Myocyte (in vitro differentiated cells): ENCODE data around the gene EMC10. TPM values are rescaled to one million over a fixed set of nuclear protein-coding genes. Genes with fewer than 3 reads are reported as not detected.
"Not testable (repeated sequence)": the region's sequence is repeated elsewhere in the genome, so short reads cannot be mapped to it uniquely, and the experiment has no call there.

Experiments
- DNase-seq: peaks from one replicate; pipeline ENCODE4 v3.0.0-alpha.2; 2012; ENCODE audit warnings: low read depth
- total RNA-seq: library from RNA; depleted of rRNA; stranded (reverse); fragments of >200 nt; gene quantifications from 2 replicates; pipeline ENCODE4 v1.2.3, GENCODE V29; 2014

The EMC10 gene
- total RNA-seq, 1 donor from 2014 or later, result 210 TPM

DNA sequence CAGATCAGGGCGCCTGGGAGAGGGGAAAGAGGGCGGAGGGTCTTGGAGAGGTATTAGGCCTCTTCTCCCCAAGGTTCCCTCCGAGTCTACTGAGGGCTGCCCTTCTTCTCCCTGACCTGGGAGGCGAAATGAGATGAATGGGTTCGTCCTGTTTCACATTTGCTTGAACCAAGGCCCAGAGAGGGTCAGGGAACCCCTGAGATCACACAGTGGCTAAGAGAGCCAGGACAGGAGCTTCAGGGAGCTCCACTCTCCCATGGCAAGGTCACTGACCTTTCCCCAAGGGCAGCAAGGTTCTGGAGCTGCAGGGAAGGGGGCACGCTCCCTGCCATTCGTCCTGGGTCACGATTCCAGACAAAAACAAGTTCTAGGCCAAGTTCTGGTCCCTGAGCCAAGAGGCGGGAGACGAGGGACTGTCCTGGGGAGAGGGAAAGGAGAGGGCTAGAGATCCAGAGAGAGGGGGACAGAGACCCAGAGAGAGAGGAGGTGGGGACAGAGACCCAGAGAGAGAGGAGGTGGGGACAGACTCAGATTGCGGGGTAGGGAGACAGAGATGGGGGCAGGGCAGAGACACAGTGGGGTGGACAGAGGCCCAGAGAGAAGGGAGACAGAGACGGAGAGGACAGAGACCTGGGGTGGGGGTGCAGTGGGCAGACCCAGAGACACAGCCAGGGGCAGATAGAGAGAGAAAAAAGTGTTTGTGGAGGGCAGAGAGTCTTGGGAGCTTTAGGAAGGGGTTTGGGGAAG is 36.9 kb downstream of the EMC10 start:
- no peak for DNase-seq

DNA sequence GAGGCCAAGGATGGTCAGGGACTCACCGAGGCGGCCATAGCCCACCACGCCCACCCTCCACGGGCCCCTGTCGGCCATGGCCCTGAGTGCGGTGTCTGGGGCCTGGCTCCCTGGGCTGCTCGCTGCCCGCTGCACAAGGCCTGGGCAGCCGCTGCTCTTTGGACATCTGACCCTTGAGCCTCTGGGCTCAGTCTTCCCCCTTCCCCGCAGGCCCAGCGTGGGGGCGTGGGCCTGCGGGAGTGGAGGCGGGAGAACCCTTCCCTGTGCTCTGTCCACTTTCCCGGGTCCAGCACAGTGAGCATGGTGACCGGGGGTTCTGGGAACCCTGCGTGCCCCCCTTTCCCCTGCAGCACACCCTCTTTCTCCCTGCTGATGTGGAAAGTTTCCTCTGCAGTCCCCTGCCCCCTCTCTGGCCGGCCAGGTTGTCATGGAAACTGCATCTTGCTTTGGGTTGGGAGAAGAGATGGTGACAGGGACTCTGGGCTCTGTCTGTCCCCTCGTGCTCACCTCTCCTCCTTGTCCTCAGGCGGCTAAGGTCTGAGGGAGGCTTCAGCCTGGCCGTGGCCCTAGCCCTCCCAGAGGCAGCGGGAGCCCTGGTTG is 37.5 kb downstream of the EMC10 start, which contains the start of gene ASPDH:
Gene ASPDH (minus strand): TSS at position 168 of the 600 bp plus-strand sequence. CDS start 90 bp downstream, at position 78.
- DNase-seq, result no peak

DNA sequence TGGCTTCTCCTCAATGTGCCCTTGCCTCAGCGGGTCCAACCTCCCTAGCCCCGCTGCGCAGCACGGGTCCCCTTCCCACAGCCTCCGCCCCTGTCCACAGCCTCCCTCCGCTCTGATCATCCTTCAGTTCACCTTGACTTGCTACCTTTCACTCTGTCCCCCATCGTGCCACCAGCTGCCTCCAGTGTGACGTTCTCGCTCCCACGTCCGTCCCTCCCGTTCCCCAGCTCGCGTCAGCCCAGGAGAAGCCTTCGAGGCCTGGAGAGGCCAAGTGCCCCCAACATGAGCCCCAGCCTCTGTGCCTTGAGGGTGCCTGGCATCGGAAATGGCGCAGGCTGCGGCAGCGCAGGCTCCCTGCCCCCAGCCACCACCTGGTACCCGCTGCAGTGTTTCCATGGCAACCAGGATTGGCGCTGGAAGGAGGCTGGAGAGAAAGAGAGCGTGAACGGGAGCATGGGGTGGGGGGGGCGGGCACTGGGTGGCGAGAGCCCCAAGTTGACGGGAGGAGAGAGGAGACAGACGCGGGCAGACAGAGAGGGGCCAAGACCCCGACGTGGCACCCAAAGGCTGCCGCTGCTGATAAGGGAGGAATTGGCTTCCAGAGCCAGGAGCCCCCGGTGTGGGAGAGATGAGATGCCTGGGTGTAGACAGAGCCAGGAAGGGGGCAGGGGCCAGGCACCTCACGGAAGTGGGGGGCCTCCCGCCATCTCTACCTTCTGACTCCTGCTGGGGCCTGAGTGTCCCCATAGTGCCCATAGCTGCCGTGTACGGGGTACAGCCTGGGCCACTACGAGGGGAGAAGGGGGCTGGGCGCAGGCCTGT is 38.2 kb downstream of the EMC10 start:
- no peak for DNase-seq

DNA sequence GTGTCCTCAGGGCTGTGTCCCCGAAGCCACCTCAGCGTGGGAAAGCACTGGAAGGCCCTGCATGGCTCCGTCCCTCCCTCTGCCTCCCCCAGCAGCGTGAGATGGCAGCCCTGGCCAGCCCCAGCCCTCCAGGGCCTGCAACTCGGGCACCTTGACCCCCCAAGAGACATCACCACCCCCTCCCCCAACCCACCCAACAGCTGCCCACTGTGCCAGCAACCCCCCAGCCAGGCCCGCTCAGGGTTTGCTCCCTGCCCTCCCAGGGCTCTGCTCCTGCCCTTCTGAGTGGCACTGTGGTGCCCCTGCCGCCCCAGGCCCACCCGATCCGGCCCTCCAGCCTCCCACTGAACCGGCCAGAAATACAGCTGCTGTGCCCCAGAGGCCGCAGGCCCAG is 38.9 kb downstream of the EMC10 start:
- no peak for DNase-seq

DNA sequence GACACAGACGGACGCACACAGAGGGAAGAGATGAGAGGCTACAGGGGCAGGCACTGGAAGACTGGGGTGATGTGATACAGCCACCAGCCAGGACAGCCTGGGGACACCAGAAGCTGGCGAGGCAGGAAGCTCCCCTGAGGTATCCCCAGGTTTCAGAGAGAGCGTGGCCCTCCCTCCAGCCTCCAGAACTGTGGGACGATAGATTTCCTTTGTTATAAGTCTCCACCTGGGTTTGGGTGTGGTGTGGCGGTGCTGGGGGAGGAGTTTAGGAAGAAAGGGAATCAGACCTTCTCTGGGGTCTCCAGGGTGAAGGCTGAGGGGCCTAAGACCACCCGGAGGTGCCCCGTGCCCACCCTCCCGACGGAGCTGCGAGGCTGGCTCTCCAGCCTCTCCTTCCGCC is 40.1 kb downstream of the EMC10 start:
- DNase-seq, result no peak

DNA sequence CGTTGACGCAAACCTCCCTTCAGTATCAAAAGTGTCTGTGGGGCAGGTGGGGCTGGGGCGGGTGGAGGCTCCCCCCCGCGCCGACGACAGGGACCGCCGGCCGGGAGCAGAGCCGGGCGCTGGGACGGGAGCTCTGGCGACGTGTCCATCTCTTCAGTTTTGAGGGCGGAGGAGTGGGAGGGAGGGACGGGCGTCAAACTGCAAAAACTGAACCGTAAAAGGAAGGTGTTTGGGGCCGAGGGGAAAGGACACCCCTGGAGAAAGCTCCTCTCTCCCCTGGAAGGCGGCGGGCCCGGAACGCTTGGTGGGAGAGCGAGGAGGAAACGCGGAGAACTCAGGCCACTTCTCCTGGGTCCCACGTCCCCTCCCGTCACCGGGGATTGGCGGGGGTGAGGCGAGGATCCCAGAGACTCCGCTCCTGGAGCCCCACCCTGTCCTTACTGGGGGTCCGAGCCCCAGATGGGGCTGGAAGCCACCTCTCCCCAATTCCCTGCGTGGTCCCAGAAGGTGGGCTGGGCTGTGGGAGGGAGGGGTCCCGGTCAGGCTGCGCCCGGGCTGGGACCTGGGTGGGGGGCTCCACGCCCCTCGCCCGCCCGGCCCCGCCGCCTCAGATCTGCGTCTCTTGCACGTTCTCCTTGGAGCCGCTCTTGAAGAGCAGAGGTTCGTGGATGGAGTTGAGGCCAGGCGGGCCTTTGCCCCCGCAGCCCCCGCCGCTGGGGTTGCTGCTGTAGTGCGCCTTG is 40.8 kb downstream of the EMC10 start:
- DNase-seq, result no peak

DNA sequence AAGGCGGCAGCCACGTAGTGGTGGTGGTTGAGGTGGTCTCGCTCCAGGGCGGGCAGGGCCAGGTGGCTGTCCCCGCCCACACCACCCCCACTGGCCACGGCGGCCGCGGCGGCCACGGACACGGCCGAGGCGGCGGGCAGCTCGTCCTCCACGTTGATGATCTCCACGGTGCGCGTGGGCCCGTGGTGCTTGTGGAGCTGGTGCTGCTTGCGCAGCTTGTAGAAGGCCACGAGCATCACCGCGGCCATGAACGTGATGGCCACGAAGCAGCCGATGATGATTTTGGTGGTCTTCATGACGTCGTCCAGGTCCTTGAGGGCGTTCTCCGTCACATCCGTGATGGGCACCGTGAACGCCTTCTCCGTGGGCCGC is 41.4 kb downstream of the EMC10 start:
- DNase-seq, result no peak

DNA sequence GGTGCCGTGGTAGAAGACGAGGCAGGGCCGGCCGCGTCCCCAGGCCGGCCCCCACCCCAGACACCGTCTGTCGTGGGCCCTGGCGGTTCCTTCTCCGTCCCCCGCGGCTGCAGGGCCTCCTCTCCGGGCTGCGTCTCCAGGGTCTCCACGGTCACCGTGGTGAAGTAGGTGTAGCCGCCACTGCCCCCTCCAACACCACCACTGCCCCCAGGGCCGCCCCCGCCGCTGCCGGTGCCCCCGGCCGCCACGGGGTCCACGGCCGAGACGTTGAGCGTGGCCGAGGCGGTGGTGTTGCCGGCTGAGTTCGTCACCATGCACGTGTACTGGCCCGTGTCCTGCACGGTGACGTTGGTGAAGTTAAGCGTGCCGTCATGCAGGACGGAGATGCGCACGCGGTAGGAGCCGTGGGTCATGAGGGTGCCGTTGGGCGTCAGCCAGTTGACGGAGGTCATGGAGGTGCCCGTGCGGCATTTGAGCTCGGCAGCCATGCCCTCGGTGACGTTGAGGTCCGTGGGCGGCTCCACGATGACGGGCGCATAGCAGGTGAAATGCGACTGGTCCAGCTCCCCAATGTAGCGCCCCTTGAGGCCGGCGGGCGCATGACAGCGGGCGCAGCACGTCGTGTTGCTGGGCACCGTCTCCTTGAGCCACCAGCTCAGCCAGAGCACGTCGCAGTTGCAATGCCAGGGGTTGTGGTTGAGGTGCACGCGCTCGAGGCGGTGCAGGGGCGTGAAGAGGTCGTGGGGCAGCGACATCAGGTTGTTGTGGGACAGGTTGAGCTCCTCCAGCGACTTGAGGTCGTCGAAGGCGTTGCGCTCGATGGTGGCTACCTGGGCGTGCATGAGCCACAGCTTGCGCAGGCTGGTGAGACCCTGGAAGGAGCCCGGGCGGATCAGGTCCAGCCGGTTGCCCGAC is 42.0 kb downstream of the EMC10 start:
- DNase-seq, result no peak

DNA sequence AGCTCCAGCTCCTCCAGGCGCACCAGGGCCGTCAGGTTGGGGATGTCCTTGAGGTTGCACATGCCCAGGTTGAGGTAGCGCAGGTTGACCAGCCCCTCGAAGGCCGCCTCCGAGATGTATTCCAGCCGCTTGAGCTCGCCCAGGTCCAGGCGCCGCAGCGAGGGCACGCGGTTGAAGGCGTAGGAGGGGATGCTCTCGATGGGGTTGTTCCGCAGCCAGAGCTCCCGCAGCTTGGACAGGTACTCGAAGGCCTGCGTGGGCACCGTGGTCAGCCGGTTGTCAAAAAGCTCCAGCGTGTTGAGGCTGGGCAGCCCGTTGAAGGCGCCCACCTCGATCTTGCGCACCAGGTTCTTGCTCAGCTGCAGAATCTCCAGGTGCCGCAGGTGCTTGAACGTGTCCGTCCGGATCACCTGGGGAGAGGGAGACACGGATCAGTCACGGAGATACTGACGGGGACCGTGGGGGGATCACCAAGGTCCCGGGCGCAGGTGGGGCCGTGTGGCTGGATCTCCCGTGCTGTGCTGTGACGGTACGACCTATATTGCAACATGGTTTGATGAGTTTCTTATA is 42.8 kb downstream of the EMC10 start:
- no peak for DNase-seq

DNA sequence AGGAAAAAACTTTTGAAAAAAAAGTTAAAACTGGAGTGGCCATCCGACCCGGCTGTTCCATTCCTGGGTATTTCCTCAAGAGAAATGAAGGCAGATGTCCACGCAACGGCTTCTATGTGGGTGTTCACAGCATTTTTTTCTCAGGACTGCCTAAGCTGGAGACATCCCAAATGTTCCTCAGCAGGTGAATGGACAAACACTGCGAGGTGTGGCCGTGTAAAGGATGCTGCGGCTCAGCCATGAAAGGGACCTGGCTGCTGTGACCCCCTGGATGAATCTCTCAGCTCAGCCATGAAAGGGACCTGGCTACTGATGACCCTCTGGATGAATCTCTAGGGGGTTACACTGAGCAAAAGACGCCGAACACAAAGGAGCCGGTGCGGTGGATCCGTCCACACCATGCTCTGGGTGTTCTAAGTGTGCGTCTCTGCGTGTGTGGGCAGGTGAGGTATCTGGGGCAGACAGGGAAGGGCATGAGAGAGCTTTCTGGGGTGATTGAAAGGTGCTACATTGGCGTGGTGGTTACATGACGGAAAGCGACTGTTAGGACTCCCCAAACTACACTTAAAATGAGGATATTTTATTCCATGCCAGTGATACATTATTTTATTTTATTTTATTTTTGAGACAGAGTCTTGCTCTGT is 44.6 kb downstream of the EMC10 start:
- DNase-seq, result no peak

DNA sequence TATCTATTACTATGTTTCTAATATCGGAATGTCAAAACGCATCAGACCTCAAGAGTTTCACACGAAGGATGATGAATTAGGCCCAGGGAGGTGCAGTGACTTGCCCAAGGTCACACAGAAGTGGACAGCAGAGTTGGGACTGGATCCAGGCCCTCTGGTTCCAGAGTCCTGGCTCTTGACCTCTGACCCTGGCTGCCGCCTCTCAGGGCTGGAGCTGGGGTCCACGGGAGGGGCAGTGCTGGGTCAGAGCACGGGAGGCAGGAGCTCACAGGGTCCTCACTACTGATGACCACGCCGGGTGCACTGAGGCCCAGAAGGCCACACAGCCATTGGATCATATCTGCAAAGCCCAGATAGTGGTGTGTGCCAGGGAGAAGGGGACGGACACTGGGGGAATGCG is 46.6 kb downstream of the EMC10 start:
- DNase-seq, result no peak

DNA sequence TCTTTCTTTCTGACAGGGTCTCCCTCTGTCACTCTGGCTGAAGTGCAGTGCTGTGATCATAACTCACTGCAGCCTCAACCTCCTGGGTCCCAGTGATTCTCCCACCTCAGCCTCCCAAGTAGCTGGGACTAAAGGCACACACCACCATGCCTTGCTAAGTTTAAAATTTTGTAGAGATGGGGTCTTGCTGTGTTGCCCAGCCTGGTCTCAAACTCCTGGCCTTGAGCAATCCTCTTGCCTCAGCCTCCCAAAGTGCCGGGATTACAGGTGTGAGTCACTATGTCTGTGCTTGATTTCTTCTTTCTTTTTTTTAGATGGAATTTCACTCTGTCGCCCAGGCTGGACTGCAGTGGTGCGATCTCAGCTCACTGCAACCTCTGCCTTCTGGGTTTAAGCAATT is 51.7 kb downstream of the EMC10 start:
- DNase-seq, result not testable (repeated sequence)

DNA sequence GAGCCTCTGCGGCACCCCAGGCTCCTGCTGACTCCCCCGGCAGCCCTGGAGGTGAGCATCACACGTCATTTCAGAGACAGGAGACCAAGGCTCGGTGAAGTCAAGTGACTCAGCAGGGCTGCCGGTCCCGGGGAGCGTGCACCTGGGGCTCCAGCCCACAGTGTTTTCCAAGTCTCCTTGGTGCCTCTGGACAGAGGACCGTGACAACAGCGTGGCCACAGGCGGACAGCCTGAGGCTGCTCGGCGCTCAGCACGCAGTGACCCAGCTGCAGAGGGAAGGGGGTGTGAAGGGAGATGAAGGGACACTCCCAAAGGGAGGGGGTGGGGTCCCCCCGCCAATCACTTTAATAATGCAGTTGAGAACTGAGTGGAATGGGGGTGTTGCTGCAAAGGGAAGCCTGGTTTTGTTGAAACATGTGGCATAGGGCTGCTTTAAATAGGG is 54.9 kb downstream of the EMC10 start:
- DNase-seq, result no peak

DNA sequence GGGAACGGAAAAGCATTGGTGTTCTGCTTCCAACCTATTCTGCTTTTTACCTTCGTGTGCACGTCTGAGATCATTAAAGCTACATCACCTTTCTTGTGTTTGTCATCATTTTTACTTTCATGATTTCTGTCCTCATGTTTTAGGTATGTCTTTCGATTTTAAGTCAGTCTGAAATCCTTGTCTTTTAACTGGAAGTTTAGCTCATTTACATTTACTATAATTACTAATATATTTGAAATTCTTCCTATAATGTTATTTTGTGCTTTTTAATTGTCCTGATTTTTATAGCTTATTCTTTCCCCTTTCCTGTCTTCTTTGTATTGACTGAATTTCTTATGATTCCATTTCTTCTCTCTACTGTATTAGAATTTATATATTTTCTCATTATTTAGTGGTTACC is 56.6 kb downstream of the EMC10 start:
- DNase-seq, result no peak

DNA sequence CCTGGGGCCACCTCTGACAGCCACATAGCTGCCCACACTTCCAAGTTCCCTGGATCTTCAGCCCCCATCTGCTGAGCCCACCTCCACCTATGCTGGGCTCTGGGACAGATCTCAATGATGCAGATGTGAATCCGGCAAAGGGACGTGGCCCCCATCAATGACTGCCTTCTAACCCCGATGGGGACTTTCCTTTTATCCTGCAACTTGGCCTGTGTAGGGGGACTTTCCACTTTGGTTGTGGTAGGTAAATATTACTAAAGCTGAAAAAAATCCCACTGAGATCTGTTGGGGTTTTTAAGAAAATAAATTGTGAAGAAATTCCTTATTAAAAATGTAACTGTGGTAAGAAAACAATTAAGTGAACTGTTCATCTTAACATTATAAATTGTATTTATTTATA is 58.2 kb downstream of the EMC10 start:
- no peak for DNase-seq

DNA sequence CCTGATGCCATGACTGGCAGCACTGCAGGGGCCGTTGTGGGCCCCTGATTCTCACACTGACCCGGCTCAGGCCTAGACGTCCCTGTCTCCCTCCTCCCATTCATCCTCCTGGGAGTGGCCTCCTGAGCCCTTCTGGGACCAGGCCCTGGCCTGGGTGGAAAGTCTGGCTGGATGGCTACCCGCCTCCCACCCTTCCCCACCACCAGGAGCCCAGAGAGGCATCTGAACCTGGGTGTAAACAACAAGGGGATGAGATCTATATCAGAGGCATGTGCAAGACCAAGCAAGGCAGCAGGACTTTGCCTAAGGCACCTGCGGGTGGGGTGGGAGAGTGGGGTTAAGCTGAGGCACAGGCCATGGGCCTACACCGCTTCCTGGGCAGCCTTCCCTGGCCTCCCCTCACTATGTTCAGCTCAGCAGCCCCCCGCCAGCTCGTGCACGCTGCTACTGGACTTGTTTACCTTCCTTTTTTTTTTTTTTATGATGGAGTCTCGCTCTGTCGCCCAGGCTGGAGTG is 59.4 kb downstream of the EMC10 start:
- no peak for DNase-seq

DNA sequence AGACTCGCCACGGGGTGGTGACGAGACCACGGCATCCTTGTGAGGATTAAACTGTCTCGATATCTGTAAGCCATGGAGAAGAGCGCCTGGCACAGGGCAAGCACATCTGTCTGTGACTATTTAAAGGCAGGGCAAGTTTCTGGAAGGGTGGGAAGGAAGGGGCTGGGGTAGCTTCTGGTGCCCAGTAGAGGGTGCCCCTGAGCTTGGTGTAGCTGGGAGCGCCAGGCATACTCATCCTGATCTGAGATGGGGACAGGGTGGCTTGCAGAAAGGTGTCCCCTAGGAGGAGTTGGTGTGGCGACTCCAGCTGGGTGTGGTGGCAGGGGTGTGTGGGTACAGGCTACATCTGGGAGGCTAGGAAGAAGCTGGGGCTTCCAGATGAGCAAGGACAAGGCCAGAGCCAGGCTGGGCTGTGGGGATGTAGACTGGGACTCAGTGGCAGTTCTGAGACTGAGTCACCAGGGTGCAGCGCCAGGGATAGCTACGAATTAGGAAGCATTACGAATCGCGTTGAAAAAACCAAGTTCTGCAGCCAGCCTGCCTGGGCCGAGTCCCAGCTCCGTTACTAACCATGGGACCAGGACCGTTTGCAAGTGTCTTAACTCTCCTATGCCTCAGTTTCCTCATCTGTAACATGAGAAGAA is 60.5 kb downstream of the EMC10 start:
- DNase-seq, result no peak

DNA sequence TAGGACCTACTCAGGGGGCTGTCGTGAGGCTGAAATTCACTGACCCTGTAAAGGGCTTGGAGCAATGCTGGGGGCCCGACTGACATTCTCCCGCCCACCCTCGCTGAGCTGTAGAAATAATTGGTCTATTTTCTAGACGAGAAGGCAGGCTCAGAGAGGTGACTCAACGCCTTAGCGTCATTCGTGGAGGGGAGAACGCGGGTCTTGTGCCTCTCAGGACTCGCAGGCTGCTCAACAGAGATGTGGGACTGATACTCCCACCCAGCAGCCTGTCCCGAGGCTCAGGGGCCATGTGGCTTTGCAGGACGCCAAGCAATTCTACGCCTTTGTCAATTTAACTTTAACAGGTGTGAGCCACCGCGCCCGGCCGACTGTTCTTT is 61.0 kb downstream of the EMC10 start:
- no peak for DNase-seq

DNA sequence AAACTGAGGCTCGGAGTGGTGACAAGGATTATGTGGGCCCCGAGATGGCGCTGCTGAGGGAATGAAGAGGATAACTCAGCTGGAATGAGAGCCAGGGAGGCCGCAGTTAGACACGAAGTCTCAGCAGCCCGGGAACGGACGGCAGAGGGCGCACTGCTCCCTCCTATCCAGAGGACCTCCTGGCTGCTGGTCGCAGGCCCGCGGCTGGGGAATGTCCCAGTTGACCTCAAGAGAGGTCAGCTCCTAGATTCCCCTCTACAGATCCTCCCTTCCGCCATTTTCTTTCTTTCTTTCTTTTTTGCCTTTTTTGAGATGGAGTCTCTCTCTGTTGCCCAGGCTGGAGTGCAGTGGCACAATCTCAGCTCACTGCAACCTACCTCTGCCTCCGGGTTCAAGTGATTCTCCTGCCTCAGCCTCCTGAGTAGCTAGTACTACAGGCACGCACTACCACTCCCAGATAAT is 61.5 kb downstream of the EMC10 start:
- peak; percentile 88 for DNase-seq
